Measurements from ENCODE around the gene SP110.

DNA sequence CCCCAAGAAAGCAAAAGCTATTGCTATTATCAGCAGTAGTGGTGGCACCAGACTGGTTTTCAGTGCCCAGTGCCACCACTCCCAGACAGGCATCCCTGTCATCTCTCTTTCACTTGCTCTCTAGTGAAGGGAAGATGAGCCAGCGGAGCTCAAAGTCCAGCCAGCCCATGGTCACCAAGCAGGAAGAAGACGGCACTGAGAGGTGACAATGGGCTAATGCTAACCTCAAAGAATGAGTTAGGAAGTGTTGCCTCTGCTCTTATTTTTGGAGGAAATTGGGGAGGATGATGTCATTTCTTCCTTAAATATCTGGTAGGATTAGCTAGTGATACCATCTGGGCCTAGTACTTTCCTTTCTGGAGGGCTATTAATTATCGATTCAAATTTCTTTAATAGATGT, 7.4 kb upstream of the SP110 start:
- no peak for TF ChIP-seq POLR2A (IDR thresholded peaks at IDR 0.05)
- TF ChIP-seq, protein P1, sequence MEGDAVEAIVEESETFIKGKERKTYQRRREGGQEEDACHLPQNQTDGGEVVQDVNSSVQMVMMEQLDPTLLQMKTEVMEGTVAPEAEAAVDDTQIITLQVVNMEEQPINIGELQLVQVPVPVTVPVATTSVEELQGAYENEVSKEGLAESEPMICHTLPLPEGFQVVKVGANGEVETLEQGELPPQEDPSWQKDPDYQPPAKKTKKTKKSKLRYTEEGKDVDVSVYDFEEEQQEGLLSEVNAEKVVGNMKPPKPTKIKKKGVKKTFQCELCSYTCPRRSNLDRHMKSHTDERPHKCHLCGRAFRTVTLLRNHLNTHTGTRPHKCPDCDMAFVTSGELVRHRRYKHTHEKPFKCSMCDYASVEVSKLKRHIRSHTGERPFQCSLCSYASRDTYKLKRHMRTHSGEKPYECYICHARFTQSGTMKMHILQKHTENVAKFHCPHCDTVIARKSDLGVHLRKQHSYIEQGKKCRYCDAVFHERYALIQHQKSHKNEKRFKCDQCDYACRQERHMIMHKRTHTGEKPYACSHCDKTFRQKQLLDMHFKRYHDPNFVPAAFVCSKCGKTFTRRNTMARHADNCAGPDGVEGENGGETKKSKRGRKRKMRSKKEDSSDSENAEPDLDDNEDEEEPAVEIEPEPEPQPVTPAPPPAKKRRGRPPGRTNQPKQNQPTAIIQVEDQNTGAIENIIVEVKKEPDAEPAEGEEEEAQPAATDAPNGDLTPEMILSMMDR (IDR thresholded peaks at IDR 0.05) = no peak
